GM10847 (cell line): ENCODE results near the gene PRKN.

ENCODE experiments used
- POLR2A ChIP-seq: IDR thresholded peaks from 2 replicates; pipeline ENCODE4 v1.6.1; 2011; ENCODE audit not compliant: insufficient read length; ENCODE audit errors: extremely low read depth

PRKN gene

DNA sequence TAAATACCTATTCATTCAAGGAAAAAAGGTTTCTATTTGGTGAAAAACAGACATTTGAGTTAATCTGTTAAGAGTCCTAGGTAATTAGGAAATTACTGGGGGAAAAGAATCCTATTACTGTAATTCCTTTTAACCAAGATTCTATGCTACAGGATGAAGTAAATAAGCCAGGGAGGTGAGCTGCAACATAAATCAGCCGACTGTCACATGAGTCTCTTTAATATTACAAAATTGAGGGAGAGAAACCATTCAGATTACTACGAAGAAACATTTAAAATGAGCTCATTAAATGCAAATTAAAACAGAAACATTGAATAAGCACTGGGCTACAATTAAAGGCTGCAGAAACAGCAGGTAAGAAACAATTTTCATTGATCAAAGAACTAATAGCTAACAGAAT, 5.3 kb downstream of the PRKN start:
- no peak for TF ChIP-seq POLR2A

DNA sequence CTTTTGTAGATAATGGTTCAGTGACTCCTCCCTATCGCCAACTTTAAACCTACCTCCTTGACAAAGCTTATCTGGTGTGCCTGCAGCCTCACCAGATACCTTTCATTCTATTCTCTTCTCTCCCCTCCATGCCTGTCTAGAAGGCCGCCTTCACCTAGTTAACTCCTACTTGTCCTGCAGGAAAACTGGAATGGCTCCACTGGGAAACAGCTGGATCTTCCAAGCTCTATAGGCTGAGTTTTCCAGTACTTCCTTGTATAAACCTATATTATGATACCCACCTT, 6.2 kb downstream of the PRKN start:
- TF ChIP-seq POLR2A = no peak

DNA sequence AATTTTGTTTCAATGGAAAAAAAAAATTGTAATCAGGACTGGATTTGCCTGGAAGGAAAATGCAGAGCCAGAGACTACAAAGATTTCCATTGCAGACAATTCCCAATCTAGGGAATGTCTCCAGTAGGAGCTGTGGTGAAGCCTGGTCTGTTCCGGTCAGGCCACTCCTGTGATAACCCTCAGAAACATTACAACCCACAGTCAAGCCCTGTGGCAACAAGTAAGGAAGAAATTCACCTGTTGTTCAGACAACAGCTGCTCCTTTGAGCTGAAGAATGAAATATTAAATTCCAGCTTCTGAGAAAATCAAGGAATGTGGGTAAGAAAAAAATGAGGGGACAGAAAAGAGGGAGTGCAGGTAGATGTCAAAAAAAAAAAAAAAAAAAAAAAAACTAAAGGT, 8.0 kb downstream of the PRKN start:
- no peak for TF ChIP-seq POLR2A

DNA sequence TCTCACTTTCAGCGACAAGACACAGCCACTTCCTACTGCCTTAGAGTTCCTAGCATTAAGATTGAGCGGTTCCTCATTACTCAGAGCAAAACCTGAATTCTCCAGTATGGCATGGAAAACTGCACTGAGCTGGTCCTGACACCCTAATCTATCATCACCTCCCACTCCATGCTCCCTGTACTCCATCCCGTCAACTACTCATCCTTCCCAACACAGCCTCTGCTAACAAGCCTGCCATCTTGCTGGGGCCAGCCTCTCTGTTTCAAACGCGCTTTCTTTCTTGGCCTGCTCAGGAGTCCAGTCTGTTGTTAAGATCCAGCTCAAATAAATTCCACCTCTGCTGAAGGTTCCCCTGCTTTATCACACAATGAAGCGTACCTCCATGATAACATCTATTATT, 12.0 kb downstream of the PRKN start:
- TF ChIP-seq POLR2A = no peak

DNA sequence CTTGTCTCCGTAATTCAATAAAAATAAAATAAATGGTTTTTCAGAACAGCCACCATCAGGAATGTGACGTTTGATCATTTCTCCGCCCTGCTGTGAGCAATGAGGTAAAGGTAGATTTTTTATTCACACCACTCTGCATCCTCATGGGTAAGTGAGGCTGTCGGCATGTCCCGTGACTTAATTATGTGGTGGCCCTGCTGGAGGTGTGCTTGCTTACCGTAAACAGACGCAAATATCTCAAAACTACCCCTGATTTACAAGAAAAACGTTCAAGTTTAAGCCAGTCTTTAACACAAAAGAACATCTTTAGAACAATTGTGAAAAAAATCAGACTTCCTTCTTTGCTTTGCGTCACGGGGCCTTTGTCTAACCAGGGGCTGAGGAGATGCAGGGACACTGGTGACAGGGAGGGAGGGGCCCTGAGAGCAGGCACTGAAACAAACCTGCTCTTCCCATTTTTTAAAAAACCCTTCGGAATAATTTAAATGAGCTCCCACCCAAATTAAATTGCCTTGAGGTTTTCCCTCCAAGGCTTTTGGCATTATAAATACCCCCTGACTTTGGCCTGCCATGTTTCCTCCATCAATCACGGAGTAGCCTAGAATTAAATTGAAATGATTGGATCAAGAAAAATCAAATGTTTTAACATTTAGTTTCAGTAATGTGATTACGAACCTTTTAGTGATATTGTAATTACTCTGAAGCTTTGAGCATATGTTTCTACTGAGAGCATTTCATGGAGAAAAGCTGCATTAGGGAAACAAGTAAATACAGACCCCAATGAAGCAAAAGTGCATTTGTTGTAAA, 13.4 kb downstream of the PRKN start:
- TF ChIP-seq POLR2A = no peak

DNA sequence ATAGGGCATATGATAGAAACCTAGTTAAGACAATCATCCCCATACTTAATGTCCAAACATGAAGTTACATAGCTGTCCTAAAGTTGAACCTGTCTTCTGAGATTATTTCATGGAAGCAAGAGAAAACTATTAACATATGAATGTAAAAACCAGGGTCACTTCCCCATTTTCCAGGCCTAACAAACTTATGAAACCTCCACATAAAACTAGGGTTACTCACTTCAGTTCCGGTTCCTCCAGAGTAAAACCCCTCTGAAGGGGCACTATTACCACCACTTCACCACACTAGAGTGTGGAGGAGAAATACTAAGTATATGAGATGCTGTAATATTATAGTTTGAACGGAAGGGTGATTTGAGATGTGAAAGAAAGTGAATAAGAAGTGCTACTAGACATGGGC, 14.9 kb downstream of the PRKN start:
- TF ChIP-seq POLR2A = no peak

DNA sequence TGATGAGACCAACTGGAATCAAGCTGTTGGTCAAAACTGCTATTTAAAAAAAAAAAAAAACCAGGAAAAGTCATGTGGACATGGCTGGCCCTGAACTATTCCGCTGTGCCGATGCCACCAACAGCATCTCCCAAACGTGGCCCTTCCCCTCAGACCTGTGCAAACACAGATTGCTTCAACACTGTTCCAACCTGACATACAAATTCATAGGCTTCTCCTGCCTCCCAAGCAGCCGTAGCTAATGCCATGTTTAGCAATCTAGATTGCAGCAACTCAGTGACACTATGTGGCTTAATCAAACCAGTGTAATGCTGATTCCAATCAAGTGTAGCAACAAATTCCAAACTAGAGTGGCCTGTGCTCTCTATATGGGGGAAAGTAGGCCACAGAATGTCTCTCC, 16.2 kb downstream of the PRKN start:
- no peak for TF ChIP-seq POLR2A

DNA sequence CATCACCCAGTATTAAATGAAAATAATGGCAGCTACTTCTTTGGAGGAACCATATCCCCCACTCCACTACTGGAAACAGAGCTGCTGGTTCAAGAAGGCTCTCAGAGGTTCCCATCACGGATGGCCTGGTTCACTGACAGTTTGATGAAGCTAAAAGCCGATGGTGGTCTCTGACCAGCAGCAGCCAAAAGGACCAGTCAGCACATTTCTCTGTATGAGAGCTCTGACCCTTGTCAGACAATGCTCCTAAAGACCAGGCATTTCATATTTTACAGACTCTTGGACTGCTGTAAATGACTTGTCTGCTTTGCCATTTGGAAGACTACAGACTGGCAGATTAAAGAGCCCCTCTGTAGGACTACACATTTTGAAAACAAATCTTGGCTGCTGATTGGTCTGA, 16.6 kb downstream of the PRKN start:
- no peak for TF ChIP-seq POLR2A

DNA sequence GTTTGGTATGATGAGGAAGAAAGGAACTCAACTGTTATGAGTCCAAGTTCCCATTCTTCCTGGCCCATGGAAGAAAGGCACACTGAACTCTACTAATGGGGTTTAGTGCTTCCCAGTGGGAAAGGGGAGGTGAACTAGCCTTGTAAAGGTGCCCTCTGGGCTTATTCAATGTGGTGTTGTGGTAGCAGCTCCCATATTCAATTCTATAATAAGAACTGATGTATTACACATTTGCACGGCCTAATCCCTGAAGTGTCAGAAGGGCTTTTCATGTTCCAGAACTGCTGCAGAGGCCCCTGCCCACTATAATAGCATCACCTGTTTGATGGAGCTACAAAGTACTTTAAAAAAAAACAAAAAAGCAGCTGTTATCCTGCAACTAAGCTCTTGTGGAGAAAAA, 17.1 kb downstream of the PRKN start:
- TF ChIP-seq POLR2A = no peak

DNA sequence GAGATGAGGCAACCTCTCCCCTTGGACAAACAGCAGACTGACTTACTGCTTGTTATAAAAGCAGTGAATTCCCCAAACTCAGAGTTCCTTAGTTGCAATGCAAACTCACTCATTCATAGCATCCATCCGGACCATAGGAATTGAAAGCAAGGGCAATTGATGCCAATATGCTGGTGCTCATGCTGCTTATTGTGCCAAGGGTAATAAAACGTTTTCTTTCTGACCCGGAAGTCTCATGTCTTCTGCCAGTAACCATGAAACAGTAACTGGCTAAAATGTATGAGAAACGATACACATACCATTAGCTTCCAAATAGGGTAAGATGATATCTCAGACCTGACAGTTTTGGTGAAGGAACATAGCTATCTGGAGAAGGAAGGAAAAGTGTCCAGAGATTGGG, 18.1 kb downstream of the PRKN start:
- TF ChIP-seq POLR2A = no peak

DNA sequence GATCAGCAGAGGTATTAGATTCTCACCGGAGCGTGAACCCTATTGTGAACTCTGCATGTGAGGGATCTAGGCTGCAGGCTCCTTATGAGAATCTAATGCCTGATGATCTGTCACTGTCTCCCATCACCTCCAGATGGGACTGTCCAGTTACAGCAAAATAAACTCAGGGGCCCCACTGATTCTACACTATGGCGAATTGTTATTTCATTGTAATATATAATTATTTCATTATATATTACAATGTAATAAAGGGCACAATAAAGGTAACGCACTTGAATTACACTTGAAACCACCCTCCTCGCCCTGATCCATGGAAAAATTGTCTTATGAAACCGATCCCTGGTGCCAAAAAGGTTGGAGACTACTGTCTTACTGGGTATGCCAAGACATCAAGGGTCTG, 18.6 kb downstream of the PRKN start:
- no peak for TF ChIP-seq POLR2A

DNA sequence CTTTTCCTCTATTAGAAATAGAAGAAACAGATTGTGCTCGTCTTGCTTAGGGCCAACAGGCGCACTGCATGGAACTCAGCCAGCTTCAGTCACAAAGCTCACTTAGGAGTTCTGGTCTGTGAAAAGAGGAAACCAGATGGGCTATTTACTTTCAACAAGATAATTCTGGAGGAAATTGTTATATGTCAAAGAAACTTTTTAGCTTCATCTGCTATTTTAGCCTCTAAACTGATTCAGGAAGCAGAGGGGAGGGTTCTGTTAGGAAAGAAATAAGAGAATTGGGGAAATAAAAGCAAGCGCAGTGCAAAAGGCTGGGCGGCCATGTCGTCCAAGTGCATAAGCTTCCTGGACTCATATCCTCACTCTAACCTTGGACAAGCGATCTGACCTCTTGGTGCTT, 21.3 kb downstream of the PRKN start:
- no peak for TF ChIP-seq POLR2A

DNA sequence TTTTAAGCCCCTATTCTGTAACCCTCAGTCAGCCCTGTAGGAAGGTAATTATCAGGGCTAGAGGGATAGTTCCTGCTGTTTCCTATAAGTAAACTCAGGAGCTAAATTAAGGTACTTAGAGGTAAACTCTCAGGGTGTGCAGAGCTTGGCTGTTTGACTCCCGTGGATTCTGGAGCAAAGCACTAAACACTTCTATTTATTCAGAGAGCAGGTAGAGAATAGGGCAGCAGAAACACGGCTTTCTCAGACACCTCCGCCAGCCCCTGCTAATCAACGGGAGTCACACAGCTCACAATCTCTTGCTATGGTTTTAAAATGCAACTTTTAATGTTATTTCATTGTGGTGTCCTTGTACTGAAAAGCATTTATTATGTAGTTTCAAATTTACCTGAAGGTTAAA, 21.8 kb downstream of the PRKN start:
- no peak for TF ChIP-seq POLR2A

DNA sequence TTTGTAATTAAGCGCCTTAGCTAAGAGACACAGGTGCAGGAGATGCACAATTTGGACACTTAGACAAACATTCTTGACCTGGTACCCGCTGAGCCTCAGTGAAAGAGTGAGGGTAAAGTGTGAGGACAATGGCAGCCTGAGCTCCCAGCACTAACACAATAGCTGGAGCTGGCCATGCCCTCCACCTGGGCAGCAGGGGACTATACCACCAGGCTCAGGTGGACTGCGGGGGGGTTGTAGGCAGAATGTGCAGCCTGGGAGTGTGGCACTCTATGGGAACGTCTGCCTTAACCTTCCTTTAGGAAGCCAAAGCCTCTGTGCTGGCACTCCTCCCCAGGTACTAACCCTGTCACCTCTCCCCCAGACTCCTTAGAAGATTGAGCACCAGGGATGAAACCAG, 23.6 kb downstream of the PRKN start:
- TF ChIP-seq POLR2A = no peak

DNA sequence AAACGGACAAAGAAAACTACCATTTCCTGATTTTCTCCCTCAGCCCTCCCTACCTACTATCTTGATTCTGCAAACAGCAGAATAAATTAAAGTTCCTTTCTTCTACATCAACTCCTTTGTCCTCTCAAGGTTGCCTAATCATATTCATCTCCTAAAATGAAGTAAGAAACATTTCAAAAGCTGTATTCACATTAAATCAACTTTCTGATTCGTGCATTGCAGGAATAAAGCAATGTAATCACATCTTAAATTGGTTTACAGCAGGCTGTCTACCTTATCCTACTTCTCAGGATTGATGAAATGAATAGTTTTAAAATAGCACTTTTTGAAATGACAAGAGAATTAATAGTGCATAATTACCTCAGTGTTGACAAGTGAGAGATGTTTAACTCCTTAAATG, 25.1 kb downstream of the PRKN start:
- TF ChIP-seq POLR2A = no peak

DNA sequence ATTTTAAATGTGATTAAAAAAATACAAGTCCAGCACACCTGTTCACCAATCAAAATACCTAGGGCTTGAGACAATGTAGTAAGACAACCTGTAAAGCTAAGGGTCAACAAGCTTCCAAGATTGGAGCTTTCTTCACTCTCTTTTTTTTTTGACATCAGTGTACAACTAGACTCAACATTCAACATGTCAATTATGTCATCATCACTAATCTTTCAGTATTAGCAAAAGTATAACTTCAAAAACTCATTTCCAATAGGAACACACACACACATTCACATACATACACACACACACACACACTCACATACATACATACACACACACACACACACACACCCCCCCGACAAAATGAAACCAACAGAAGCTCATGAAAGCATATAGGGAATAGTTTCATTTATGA, 26.0 kb downstream of the PRKN start:
- no peak for TF ChIP-seq POLR2A

DNA sequence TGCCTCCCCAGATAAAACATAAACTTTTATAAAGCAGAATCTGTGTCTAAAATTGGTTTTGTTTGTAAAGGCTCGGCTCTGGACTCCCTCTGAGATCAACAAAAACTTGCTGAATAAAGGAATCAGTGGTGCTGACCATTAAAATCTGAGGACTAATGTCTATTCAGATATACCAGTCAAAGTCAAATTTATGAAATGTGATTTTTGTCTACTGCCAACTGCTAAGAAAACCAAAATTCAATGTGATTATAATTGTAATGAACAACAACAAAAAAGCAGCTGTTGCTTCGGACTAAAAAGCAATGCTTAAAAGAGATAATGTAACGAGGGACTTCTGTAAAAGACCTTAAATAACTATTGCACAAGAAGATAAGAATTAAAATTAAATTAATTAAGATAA, 26.6 kb downstream of the PRKN start:
- TF ChIP-seq POLR2A = no peak

DNA sequence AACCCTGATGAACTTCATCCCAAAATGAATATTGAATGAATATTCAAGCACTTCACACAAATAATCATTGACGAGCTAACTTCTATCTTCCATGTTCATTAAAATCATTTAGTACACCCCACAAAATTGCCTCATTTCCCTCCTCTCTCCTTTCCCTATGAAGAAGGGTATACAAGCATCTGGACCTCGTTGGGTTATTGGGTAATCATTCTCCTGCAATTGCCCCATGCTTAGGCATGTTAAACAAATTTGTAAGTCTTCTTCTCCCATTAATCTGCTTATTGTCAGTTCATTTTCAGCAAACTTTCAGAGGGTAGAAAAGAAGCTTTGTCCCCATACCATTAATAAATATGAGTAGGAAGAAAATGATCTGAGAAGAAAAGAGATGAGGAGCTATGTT, 27.6 kb downstream of the PRKN start:
- TF ChIP-seq POLR2A = no peak
